LNCaP clone FGC (cell line): ENCODE results near the gene ACO2.

ENCODE experiments used
- DNase-seq: peaks from one replicate; pipeline ENCODE4 v3.0.0-alpha.2; 2011; ENCODE audit warnings: low read depth
- H3K4me3 ChIP-seq: 2 replicates; pipeline ENCODE4 v1.5.1; 2011; ENCODE audit warnings: mild to moderate bottlenecking, low read depth, low read length, control low read depth
- CTCF ChIP-seq: IDR thresholded peaks from 2 replicates; pipeline ENCODE4 v1.5.1; 2012; ENCODE audit warnings: mild to moderate bottlenecking; ENCODE audit not compliant: control insufficient read depth, insufficient read depth; ENCODE audit errors: extremely low read depth

The ACO2 gene

GRCh38 chr22:41478891-41479521, 10.1 kb downstream of the ACO2 start:
- DNase-seq, result no peak
- TF ChIP-seq CTCF, result no peak
- no peak overlapping the region for H3K4me3 ChIP-seq

- no peak for DNase-seq
- no peak for TF ChIP-seq CTCF
- H3K4me3 ChIP-seq, result no peak overlapping the region
These were observed 10.9 kb downstream of the ACO2 start for GRCh38 chr22:41479671-41480396.

- H3K4me3 ChIP-seq, result no peak overlapping the region
- no peak for DNase-seq
- no peak for TF ChIP-seq CTCF
These were observed 11.4 kb downstream of the ACO2 start for GRCh38 chr22:41480397-41480735.

GRCh38 chr22:41481131-41481830, 12.4 kb downstream of the ACO2 start:
- TF ChIP-seq CTCF, result no peak
- no peak for DNase-seq
- no peak overlapping the region for H3K4me3 ChIP-seq

GRCh38 chr22:41481925-41482318, 13.0 kb downstream of the ACO2 start:
- H3K4me3 ChIP-seq, result no peak overlapping the region
- DNase-seq, result no peak
- no peak for TF ChIP-seq CTCF

- no peak for TF ChIP-seq CTCF
- no peak overlapping the region for H3K4me3 ChIP-seq
- DNase-seq, result no peak
These were observed 13.5 kb downstream of the ACO2 start for GRCh38 chr22:41482319-41482935.
